HepG2 (cell line): Measurements from ENCODE around the gene CACNA1G. TPM values are rescaled to one million over a fixed set of nuclear protein-coding genes. Genes with fewer than 3 reads are reported as not detected.

Source experiments
- ATAC-seq: fragments of 200-7000 bp; cut with Tn5 transposase; 3 replicates; pipeline ENCODE4 v1.9.1; 2020; ENCODE audit warnings: mild to moderate bottlenecking, moderate library complexity
- BruUV-seq: library from RNA; stranded (reverse); fragments of 400-500 nt; replicated peaks from 2 replicates; lab custom pipeline; 2021; lab: Mats Ljungman, UMichigan
- CTCF ChIA-PET: fragments of 300-600 bp; formaldehyde crosslinking; extraction: SDS; loops from one replicate; lab custom pipeline; 2021; ENCODE audit warnings: low total read pairs, inconsistent platforms, low intra/inter-chr PET ratio; lab: Yijun Ruan, JAX
- POLR2A ChIA-PET: fragments of 350-600 bp; sonication (Branson Sonifier 250); formaldehyde crosslinking; loops from one replicate; lab custom pipeline; 2020; ENCODE audit warnings: antibody characterized with exemption, inconsistent platforms; lab: Yijun Ruan, JAX
- DNase-seq: peaks from one replicate; pipeline ENCODE4 v3.0.0-alpha.2; 2015; ENCODE audit warnings: low spot score
- FAIRE-seq: peaks from 3 replicates; lab custom pipeline; 2011; peaks lifted over from hg19 to GRCh38; lab: Jason Lieb, UNC
- H2AFZ ChIP-seq: one replicate; pipeline ENCODE4 v1.6.1; 2011; ENCODE audit warnings: low read length, inconsistent platforms
- H3K27ac ChIP-seq: fragments of 300-600 bp; 3 replicates; pipeline ENCODE4 v1.8.0; 2011; ENCODE audit warnings: mixed run types, mild to moderate bottlenecking, mixed read lengths, low read length, inconsistent platforms; ENCODE audit not compliant: insufficient read depth; ENCODE audit errors: extremely low read length
- H3K27me3 ChIP-seq, 2 experiments: fragments of 200-600 bp in 1 of 2; 2 replicates in 1 of 2; 3 replicates in 1 of 2; pipeline versions ENCODE4 v1.6.0 to v1.8.0; 2011; ENCODE audit warnings: low read length in 2 of 2, mild to moderate bottlenecking in 2 of 2, moderate library complexity in 2 of 2, inconsistent platforms in 1 of 2; ENCODE audit not compliant: insufficient read depth in 2 of 2, control insufficient read depth in 1 of 2
- H3K36me3 ChIP-seq, 2 experiments: fragments of 200-600 bp in 1 of 2; replicated peaks in 1 of 2; 2 replicates in 1 of 2; 3 replicates in 1 of 2; pipeline versions ENCODE4 v1.5.1 to v1.8.0; 2011; ENCODE audit warnings: low read length in 2 of 2, inconsistent platforms in 1 of 2; ENCODE audit not compliant: insufficient read depth in 2 of 2, control insufficient read depth in 1 of 2
- H3K4me1 ChIP-seq: 2 replicates; pipeline ENCODE4 v1.5.1; 2012; ENCODE audit warnings: low read length, inconsistent platforms; ENCODE audit not compliant: insufficient read depth
- H3K4me2 ChIP-seq: 2 replicates; pipeline ENCODE4 v1.6.0; 2011; ENCODE audit warnings: low read depth, low read length, inconsistent platforms
- H3K4me3 ChIP-seq, 3 experiments: fragments of 200-600 bp in 1 of 3; sonication (generic), shearing (Covaris generic) in 1 of 3; replicated peaks in 1 of 3; 2 replicates each; pipeline ENCODE4 v1.5.1; 2011 to 2016; ENCODE audit warnings: low read length in 3 of 3, inconsistent platforms in 2 of 3, low read depth in 2 of 3, mild to moderate bottlenecking in 2 of 3, control low read depth in 1 of 3, mixed read lengths in 1 of 3; ENCODE audit not compliant: insufficient read depth in 1 of 3
- H3K79me2 ChIP-seq: one replicate; pipeline ENCODE4 v1.6.1; 2011; ENCODE audit warnings: low read length, inconsistent platforms; ENCODE audit not compliant: insufficient read depth
- H3K9ac ChIP-seq: 2 replicates; pipeline ENCODE4 v1.6.0; 2011; ENCODE audit warnings: mild to moderate bottlenecking, low read depth, low read length, inconsistent platforms; ENCODE audit not compliant: insufficient read depth
- H3K9me3 ChIP-seq: 2 replicates; pipeline ENCODE4 v1.5.1; 2012; ENCODE audit warnings: mild to moderate bottlenecking, low read length
- H4K20me1 ChIP-seq: 2 replicates; pipeline ENCODE4 v1.6.0; 2011; ENCODE audit warnings: inconsistent platforms, mild to moderate bottlenecking, low read length, moderate library complexity; ENCODE audit not compliant: insufficient read depth
- CENPT ChIP-seq: sonication (generic); formaldehyde crosslinking; IDR thresholded peaks from 2 replicates; pipeline ENCODE4 v1.8.0; 2022; ENCODE audit warnings: low read depth, mild to moderate bottlenecking, moderate library complexity, missing genetic modification reagents
- HMG20A ChIP-seq: IDR thresholded peaks from 2 replicates; pipeline ENCODE4 v1.6.1; 2016; ENCODE audit warnings: borderline replicate concordance
- NR2C2 ChIP-seq: sonication (generic); formaldehyde crosslinking; IDR thresholded peaks from 2 replicates; pipeline ENCODE4 v1.4.0; 2020; ENCODE audit warnings: missing genetic modification reagents, mild to moderate bottlenecking, moderate library complexity, borderline replicate concordance
- ZMYM3 ChIP-seq: sonication (generic); formaldehyde crosslinking; IDR thresholded peaks from 2 replicates; pipeline ENCODE4 v1.5.1; 2020; ENCODE audit warnings: mild to moderate bottlenecking, missing genetic modification reagents
- WGBS: methylation state at CpG from one replicate; pipeline ENCODE4 v1.1.6; 2017; ENCODE audit warnings: low lambda C conversion rate; 5-methylcytosine and 5-hydroxymethylcytosine counted together
- in situ Hi-C: cut with HindIII; loops from 2 replicates; pipeline ENCODE4 v1.10.0; 2017; ENCODE audit warnings: low pct_unique_long_range_greater_than_20kb; ENCODE audit not compliant: extremely low pct_ligation_motif_present
- intact Hi-C: fragments of 100-400 bp; cut with micrococcal nuclease; formaldehyde crosslinking; loops from one replicate; pipeline ENCODE4 v1.10.0; 2022; ENCODE audit not compliant: unreplicated experiment
- polyA plus RNA-seq, 8 experiments: library from polyadenylated mRNA; depleted of rRNA in 3 of 8; stranded (reverse) in 7 of 8; unstranded in 1 of 8; fragments of >200 nt; fragmentation: Illumina TruSeq in 4 of 8; extraction: Trizol in 4 of 8; gene quantifications; 2 replicates each; pipeline versions ENCODE4 v1.2.1 to v1.2.3, GENCODE V29; 2011 to 2016; ENCODE audit warnings: low read depth in 4 of 8, missing spikeins in 1 of 8, mixed read lengths in 1 of 8; ENCODE audit not compliant: insufficient read depth in 1 of 8
- total RNA-seq, 5 experiments: library from RNA; depleted of rRNA; stranded (reverse); fragments of >200 nt; fragmentation: Illumina TruSeq; extraction: Trizol; gene quantifications; 2 replicates each; pipeline ENCODE4 v1.2.3, GENCODE V29; 2016; ENCODE audit warnings: low read depth in 1 of 5
- TF ChIP-seq, protein P1 (sequence below): sonication (generic); formaldehyde crosslinking; IDR thresholded peaks from 2 replicates; pipeline ENCODE4 v1.4.0; 2020; ENCODE audit warnings: missing genetic modification reagents
- TF ChIP-seq, protein P2 (sequence below): sonication (generic); formaldehyde crosslinking; IDR thresholded peaks from 2 replicates; pipeline ENCODE4 v1.8.0; 2022; ENCODE audit warnings: mild to moderate bottlenecking, missing genetic modification reagents
- TF ChIP-seq, protein P3 (sequence below): sonication (generic); formaldehyde crosslinking; IDR thresholded peaks from 2 replicates; pipeline ENCODE4 v1.5.1; 2020; ENCODE audit warnings: mild to moderate bottlenecking, missing genetic modification reagents, borderline replicate concordance
- TF ChIP-seq, protein P4 (sequence below): IDR thresholded peaks from 2 replicates; pipeline ENCODE4 v1.6.1; 2018; ENCODE audit warnings: missing genetic modification reagents

The CACNA1G gene
- total and polyA plus RNA-seq, 2 of the 13 experiments (the other 11 are each of a cell fraction or from before 2014, with no cell fraction given) = 0.02 TPM; not detected in 1

DNA sequence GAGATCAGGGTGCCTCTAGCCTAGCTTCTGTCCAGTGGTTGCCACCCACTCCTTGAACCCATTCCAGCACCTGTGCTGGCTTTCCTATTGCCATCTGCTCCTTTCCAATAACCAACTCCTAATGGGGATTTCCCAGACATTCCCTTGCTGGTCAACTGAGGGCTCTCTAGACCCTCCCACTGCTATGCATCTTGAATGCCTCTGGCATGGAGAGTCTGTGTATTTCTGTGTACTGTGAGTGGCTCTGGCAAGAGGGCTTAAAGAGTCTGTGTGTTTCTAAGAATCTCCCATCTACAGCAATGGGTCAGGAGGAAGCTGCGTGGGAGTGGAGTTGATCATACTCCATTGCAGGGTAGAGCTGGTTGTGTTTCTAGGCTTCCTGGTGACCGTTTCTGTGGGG, 39.0 kb upstream of the CACNA1G start (continued):
- TF ChIP-seq, protein P1, sequence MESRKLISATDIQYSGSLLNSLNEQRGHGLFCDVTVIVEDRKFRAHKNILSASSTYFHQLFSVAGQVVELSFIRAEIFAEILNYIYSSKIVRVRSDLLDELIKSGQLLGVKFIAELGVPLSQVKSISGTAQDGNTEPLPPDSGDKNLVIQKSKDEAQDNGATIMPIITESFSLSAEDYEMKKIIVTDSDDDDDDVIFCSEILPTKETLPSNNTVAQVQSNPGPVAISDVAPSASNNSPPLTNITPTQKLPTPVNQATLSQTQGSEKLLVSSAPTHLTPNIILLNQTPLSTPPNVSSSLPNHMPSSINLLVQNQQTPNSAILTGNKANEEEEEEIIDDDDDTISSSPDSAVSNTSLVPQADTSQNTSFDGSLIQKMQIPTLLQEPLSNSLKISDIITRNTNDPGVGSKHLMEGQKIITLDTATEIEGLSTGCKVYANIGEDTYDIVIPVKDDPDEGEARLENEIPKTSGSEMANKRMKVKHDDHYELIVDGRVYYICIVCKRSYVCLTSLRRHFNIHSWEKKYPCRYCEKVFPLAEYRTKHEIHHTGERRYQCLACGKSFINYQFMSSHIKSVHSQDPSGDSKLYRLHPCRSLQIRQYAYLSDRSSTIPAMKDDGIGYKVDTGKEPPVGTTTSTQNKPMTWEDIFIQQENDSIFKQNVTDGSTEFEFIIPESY (CRISPR knock-in tag) = no peak
- TF ChIP-seq, protein P2, sequence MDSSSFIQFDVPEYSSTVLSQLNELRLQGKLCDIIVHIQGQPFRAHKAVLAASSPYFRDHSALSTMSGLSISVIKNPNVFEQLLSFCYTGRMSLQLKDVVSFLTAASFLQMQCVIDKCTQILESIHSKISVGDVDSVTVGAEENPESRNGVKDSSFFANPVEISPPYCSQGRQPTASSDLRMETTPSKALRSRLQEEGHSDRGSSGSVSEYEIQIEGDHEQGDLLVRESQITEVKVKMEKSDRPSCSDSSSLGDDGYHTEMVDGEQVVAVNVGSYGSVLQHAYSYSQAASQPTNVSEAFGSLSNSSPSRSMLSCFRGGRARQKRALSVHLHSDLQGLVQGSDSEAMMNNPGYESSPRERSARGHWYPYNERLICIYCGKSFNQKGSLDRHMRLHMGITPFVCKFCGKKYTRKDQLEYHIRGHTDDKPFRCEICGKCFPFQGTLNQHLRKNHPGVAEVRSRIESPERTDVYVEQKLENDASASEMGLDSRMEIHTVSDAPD (CRISPR knock-in tag) = no peak
- TF ChIP-seq, all 625 proteins: peak for 0

DNA sequence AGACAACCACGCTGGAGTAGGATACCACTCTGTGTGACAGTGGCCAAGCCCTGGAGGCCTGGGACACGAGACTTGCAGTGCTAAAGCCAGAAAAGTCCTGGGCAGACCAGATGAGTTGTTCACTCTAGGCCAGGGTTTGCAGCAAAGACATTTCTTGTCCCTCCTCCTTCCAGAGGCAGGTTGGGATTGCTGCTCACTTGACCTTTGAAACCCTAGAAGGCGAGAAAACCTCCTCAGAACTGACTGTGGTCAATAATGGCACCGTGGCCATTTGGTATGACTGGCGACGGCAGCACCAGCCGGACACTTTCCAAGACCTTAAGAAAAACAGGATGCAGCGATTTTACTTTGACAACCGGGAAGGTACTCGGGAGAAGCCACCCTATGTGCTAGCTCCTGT, 37.7 kb upstream of the CACNA1G start:
- intact Hi-C loops = no loop called here
- no peaks in the 10 kb centered on the region for H3K79me2 ChIP-seq
- H3K27ac ChIP-seq = no peak overlapping the region
- no peak overlapping the region for H3K4me3 ChIP-seq
- no peak overlapping the region for H3K4me2 ChIP-seq
- CTCF ChIA-PET = no interaction called here
- TF ChIP-seq NR2C2 (CRISPR knock-in tag) (no peak), ZMYM3 (CRISPR knock-in tag) (no peak), CENPT (no peak), HMG20A (no peak)
- TF ChIP-seq, protein P3, sequence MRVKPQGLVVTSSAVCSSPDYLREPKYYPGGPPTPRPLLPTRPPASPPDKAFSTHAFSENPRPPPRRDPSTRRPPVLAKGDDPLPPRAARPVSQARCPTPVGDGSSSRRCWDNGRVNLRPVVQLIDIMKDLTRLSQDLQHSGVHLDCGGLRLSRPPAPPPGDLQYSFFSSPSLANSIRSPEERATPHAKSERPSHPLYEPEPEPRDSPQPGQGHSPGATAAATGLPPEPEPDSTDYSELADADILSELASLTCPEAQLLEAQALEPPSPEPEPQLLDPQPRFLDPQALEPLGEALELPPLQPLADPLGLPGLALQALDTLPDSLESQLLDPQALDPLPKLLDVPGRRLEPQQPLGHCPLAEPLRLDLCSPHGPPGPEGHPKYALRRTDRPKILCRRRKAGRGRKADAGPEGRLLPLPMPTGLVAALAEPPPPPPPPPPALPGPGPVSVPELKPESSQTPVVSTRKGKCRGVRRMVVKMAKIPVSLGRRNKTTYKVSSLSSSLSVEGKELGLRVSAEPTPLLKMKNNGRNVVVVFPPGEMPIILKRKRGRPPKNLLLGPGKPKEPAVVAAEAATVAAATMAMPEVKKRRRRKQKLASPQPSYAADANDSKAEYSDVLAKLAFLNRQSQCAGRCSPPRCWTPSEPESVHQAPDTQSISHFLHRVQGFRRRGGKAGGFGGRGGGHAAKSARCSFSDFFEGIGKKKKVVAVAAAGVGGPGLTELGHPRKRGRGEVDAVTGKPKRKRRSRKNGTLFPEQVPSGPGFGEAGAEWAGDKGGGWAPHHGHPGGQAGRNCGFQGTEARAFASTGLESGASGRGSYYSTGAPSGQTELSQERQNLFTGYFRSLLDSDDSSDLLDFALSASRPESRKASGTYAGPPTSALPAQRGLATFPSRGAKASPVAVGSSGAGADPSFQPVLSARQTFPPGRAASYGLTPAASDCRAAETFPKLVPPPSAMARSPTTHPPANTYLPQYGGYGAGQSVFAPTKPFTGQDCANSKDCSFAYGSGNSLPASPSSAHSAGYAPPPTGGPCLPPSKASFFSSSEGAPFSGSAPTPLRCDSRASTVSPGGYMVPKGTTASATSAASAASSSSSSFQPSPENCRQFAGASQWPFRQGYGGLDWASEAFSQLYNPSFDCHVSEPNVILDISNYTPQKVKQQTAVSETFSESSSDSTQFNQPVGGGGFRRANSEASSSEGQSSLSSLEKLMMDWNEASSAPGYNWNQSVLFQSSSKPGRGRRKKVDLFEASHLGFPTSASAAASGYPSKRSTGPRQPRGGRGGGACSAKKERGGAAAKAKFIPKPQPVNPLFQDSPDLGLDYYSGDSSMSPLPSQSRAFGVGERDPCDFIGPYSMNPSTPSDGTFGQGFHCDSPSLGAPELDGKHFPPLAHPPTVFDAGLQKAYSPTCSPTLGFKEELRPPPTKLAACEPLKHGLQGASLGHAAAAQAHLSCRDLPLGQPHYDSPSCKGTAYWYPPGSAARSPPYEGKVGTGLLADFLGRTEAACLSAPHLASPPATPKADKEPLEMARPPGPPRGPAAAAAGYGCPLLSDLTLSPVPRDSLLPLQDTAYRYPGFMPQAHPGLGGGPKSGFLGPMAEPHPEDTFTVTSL (CRISPR knock-in tag) = no peak
- TF ChIP-seq, protein P4, sequence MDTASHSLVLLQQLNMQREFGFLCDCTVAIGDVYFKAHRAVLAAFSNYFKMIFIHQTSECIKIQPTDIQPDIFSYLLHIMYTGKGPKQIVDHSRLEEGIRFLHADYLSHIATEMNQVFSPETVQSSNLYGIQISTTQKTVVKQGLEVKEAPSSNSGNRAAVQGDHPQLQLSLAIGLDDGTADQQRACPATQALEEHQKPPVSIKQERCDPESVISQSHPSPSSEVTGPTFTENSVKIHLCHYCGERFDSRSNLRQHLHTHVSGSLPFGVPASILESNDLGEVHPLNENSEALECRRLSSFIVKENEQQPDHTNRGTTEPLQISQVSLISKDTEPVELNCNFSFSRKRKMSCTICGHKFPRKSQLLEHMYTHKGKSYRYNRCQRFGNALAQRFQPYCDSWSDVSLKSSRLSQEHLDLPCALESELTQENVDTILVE (CRISPR knock-in tag) = no peak
- FAIRE-seq (no peak), ATAC-seq (no peak), DNase-seq (no peak)
- no peaks in the 10 kb centered on the region for H3K27me3 ChIP-seq
- peaks cover 34% of the 10 kb centered on the region for H3K4me1 ChIP-seq
- H2AFZ ChIP-seq = no peak overlapping the region
- in situ Hi-C loops = no loop called here
- no peaks in the 10 kb centered on the region for H4K20me1 ChIP-seq
- POLR2A ChIA-PET = no interaction called here
- no peaks in the 10 kb centered on the region for H3K9me3 ChIP-seq
- no peaks in the 10 kb centered on the region for H3K36me3 ChIP-seq
- WGBS = 73% methylated on average over 10 of the region's 10 CpGs
- no peak overlapping the region for H3K9ac ChIP-seq
- no TSS peak for BruUV-seq
